Measurements from ENCODE around the gene ZFHX3.
A peak's percentile ranks its signal among the peaks of the same experiment; 100 is the strongest.

ZFHX3 gene

DNA sequence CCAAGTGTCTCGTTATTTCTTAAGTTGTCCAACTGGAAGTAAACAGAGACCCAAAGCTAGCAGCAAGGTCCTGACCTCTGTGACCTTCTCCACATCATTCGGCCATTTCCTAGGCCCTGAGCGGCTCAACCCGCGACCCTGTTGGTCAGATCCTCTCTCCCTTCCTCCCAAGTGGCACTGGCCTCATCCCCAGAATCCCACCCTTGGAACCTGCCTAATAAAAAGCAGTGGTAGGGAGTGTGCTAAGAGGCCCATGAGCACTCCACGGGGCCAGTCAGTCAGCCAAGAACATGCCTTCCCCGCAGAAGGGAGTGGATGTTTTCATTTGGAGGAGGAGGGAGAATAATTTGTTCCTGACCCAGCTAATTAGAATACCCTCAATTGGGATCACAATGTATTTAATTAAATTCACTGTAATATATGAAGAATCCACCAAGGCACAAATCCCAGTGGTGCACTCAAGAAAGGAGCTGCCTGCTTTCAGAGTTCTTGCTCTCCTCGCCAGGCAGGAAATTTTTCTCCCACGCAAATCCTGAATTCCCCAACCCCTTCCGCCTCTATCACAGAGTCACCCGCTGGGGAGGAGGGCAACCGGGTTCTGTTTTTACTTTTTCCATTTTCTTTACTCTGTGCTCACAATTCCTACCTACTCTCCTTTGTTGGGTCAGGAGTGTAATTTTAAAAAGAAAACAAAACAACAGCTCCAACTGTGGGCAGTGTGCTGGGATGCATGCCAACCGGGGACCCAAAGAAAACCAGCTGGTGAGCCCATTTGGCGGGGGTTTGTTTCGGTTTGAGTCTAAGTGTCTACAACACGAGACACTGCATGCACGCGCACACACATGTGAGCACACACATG lies 153.4 kb downstream of the ZFHX3 start:
- DNase-seq, result no peak

DNA sequence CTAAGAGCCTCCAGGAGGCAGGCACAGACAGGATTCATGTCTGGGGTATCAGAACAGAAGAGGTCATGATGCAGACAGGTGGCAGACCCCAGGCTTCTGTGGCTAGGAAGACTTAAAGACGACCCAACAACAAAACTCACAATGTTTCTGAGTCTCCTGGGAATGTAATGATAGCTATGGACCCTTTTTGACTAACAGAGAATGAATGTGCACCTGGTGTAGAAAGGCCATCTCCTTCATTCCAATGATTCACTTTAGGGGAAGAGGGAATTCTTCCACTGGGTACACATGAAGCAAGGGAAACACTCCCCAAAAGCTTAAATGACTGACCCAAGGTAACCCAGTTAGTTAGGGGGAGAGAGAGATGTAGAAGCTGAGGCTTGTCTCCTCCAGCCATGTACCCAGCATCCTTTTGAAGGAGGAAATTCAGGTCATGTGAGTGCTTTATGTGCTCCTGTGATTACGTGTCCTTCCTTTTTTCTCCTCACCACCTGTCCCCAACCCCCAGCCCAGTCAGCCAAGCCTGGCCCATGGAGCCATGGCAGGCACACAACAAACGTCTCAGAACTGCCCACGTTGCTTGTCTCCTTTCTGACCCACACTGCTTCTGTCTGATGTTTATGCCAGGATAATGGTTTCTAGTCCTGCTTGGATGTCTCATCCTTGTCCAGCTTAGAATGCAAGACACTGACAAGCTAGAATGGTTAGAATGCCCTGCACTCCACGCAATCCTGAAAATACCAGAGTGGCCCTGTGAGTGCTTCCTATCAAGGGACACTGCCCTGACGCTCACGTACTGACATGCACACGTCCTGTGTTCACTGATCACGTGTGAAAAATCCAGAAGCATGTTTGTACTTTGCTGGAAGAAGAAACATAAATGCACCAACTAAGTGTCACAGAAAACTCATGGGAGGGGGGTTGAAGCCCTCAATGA lies 156.4 kb downstream of the ZFHX3 start:
- DNase-seq, result no peak

DNA sequence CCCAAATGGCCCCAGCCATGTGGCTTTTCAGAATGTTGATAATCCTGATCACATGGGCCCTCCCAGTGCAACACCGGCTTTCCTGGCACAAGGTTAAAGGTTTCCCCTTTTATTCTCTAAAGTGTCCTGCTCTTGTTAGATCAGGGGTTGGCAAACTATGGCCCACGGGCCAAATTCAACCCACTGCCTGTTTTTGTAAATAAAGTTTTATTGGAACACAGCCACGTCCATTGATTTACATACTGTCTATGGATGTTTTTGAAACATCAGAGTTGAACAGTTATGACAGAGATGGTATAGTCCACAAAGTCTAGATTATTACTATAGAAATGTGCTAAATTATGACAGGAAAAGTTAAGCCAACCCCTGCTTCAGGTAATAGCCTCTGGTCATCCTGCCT lies 157.3 kb downstream of the ZFHX3 start:
- DNase-seq, result no peak

DNA sequence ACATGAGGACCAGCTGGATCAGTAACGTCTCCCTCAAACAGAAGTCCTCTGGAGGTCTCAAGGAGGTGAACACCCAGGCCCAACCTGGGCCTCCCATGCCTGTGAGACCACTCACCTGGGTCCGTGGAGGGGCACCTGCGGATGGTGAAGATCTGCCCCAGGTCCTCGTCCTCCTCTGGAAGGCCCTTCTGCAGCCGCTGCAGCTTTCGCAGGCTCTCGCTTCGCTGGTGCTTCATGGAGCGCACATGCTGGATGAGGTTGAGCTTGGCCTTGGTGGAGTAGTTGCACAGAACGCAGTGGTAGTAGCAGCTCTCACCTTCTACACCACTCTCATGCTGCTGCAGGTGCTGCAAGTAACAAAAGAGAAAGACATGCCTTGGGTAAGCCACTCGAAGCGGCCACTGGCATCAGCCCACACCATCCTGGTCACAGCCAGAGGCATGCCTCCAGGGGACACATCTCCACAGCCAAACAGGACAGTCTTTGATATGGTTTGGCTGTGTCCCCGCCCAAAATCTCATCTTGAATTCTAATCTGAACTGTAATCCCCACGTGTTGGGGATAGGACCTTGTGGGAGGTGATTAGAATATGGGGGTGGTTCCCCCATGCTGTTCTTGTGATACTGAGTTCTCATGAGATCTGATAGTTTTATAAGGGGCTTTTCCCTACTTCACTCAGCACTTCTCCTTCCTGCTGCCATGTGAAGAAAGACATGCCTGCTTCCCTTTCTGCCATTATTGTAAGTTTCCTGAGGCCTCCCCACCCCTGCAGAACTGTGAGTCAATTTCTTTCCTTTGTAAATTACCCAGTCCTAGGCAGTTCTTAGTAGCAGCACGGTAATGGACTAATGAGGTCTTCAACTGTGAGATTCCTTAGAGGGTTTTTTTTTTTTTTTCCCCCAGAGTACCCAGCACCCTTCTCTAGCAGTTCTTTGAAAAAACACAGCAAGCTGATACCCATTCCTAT lies 158.0 kb downstream of the ZFHX3 start:
- no peak for DNase-seq

DNA sequence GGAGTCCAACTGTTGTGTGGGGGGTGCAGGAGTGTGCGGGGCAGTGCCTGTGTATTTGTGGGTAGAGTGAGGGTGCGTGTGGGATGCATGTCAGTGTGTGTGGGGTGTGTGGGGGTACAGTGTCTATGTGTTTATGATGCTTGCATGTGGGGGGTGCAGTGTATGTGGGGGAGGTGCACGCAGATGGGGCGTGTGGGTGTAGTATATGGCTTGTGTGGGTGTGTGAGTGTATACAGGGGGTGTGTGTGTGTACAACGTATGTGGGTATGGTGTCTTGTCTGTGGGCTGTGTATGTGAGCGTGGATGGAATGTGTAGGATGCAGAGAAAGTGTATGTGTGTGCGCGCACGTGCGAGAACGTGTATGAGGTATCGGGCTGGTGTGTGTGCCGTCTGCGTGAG lies 160.4 kb downstream of the ZFHX3 start:
- DNase-seq, result no peak

DNA sequence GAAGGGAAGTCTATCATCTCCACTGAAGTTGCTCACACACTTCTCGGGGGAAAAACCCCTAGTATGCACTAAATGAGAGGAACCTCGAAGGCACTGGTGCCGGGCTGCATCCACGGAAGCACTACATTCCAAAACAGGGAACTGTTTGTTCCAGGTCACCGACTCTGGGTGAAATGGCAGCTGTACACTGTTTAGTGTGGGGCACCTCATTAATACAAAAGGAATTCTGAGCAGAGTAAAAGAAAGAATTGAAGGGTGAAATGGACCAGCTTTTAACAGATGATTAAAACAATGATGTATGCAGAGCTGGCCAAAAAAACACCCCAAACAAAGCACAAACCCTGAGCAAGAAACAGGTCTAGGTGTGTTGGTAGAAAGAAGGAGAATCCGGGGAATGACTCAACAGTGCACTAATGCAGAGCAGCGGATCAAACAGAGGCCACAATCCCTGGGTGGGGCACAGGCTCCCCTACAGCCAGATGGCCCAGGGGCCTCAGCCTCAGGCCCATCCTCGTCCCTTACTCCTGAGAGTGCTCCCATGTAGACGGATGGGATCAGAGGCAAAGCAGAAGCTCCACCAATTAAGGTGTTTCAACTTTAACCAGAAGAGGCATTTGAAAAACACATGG lies 161.5 kb downstream of the ZFHX3 start:
- DNase-seq, result no peak

DNA sequence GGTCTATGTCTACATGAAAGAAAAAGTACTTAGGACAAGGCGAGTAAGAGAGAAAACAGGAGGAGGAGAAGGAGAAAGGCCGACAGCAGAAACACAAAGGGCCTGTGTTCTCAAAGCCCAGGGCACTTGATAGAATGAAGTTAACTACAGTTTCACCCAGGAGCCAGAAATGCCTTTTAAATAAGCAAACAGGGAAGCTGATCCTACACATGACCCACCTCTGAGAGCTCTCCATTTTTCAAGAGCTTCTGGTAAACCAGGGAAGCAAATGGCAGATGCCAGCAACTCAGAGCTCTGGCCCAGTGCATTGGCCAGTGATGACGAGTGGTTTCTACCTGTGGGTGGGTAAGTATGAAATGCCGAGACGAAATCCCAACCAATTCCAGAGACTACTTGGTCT lies 163.4 kb downstream of the ZFHX3 start:
- no peak for DNase-seq

DNA sequence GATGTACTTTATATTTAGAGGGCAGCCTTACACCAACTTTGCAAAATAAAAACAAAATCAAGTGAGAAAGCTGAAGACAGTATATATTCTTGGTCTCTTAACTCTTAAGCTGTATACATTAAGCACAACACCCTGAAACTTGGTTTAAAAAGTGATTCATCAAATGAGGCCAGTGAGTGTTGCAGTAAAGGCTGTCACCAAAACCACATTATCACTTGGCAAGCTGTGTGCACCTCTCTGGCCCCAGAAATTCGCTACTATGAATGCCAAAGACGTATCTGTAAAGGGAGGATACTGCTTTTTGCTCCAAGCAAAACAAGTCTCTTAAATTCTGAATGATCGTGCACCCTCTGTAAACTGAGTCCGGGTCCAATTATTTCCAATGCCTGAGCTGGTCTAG lies 163.9 kb downstream of the ZFHX3 start:
- no peak for DNase-seq

DNA sequence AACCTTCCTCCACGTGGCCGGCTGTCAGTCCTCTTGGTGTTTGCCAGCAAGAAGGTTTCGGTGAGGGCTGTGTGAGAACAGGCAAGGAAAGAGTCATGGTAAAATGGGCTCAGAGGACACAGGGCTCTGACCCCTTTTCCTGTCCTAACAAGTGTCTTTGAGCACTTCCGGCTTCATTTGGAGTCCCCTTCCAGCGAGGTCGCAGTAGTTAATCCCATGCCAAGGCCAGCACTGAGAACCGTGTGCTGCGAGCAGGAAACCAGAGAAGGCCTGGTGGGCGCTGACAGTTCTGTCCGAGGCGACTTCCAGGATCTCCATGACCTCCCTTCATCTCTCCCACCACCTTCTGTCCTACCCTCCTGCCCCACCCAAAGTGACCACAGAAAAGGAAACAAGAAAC lies 168.1 kb downstream of the ZFHX3 start:
- DNase-seq, result no peak

DNA sequence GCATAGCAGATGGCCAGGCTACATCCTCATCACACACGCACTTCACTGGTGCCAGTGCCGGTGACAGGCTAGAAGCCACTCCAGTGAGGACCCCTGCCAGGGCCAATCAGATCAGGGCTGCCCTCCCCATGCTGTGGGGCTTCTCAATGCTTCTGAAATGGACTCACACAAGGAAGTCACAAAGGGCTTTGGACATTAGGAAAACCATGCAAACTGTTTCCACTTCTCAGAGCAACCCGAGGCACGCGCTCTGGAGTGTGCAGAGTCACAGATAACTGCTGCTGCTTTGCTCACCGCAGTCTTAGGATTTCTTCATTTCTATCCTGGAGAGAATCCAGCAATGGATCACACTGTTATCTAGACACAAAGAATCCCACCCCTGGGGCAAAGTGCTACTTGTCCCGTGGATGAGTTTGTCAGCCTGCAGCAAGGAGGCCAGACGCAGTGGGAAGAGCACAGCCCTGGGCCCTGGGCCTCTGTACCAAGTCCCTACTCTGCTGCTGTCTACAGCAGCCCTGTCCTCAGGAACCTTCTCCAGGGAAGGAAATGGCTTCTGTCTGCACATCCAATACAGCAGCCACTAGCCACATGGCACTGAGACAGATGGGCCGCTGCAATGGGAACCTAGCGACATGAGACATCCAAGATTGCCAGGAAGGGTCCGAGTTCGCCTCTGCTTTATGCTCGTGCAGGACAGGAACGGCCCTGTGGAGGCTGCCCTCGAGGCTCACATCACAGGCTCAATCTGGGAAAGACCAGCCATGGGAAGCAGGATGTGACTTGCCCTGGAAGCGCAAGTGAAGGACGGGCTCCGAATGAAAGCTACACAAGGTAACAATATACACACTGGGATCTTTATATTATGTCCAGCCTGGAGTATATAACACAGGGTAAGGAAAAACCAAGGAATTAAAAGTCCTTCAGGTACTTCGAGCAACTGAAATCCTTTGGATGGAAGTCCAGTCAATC lies 169.3 kb downstream of the ZFHX3 start:
- DNase-seq, result no peak

DNA sequence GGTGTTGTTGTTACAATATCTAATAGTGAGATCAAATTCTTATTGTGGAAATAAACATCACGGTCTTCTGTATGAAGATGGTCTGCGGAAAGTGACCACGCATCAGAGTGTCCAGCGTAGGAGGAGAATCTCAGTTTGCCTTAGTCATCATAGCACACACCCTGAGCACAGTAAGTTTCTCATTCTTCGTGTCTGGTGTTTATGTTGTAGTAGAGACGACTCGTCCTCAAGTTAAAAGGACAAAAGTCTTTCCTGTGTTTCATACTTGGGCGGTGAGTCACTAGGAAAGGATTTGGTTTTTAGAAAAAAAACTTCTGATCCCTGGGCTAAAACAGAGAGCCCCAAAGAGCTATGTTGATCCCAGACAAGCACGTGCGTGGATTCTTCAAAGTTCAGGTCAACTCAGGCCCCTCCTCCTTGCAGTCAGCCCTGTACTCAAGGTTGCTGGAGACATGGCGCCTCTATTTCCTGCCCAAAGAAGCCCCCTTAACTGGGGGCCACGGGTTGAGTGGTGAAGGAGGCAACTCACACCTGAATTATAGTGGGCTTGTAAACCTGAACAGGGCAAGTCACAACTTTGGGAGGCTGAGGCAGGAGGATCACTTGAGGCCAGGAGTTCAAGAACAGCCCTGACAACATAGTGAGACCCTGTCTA lies 170.4 kb downstream of the ZFHX3 start:
- DNase-seq, result no peak

DNA sequence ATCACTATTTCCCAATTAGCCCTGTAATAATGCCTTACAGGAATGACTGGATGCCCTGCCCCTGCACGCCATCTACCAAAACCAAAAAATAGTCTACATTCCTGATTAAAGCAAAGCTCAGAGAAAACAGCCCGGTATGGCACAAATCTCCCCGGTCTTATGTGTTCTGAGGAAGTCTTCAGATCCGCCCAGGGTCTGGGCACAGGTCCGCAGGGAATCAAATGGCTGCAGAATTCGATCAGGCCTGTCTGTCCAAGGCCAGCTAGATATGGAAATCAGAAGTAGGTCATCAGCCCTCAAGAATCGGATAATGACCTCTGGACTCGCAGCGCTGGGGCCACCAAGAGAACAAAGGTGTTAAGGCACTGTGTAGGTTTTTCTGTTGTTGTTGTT lies 171.0 kb downstream of the ZFHX3 start:
- DNase-seq, result no peak

DNA sequence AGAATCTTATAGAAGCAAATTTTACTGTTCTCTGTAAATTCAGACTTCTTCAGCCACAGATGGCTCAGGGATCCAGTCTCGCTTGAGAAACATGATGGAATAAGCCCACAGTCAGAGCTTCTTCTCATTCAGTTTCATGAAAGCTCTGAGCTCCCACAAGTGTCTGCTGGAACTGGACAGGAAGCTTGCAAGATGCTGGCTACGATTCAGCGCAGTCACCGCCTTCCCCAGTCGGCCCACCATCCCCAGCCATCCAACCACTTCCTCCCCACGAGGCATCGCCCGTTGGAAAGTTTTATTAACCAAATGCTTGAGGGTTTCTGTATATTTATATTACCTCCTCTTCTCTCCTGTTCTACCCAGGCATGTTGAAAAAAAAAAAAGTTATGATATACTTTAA lies 171.7 kb downstream of the ZFHX3 start:
- DNase-seq, result no peak

DNA sequence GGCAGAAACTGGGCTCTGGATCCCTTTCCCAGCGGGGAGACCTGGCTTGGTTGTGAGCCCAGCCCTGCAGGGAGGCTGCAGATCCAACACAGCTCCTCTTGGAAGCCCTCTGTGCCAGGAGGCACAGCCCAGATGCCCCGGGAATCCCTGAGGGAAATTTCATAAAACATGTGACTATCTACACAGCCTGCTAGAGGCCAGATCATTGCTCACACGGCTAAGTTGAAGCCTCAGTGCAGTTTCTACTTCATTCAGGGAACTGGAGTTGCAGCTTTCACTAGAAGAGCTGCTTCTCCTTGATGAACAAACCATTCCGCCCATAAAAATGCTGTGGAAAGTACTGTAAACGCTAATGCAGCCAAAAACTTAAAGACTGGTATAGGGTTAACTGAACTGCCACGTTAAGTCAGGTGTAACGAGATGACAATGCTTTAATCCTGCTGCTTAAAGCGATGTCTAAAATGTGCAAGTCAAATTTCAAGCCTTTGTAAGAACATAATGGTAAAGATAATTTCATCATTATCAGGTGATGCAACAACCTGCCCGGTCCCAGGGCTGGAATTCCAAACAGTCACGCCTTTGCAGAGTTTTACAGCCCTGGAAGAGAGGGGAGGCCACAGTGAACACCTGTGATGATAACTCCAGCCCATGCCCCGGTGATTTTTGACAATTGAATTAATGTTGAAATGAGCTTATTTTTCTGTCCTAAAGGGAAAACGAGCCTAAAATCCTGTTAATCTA lies 172.5 kb downstream of the ZFHX3 start:
- peak; percentile 30 for DNase-seq

DNA sequence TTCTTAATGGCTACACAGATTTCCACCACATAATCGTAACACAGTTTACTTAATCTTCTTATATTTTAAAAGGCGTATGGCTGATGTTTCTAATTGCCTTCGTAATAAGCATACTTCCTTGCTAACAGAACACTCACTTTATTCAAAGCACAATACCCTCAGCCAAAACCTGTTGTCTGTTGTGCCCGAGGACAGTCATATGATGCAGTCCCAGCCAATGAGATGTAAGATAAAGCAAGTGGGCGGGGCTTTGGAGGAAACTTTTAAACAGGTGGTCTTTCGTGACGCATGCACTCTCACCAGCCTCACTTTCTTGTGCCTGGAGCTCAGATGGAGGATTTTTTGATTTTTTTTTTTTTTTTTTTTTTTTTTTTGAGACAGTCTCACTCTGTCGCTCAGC lies 174.1 kb downstream of the ZFHX3 start:
- no peak for DNase-seq

DNA sequence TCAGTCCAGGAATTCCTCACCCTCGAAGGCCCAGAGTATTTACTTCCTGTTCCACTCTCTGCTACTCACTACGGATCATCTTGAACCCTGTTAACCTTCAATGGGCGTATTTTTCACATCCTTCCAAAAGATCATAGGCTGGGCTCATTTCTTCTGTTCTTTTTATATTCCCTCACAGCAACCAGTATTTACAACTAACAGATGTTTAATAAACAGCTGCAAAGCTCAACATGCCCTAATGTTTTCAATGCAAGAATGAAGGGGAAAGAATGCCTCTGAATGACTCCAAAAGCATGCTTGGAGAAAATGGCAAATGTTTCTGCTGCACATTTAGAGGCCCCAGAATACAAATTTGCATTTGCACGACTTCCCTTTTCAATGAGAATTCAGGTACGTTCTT lies 174.9 kb downstream of the ZFHX3 start:
- no peak for DNase-seq

DNA sequence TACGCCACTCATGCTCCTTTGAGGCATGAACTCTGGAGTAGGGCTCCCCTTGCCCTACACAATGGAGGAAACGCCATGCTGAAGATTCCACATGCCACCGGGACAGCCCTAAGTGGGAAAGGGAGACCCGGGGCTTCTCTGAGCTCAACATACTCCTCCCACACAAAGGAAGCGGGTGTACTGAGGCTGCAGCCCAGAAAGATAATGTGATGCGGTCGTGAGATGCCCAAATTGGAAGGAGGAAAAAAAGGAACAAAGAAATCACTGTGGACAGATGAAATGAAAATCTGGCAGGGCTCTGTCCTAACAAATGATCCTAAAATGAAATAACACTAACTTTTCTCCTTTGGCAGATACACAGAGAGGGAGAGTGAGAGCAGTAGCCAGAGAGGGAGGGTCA lies 182.1 kb downstream of the ZFHX3 start:
- DNase-seq, result no peak

DNA sequence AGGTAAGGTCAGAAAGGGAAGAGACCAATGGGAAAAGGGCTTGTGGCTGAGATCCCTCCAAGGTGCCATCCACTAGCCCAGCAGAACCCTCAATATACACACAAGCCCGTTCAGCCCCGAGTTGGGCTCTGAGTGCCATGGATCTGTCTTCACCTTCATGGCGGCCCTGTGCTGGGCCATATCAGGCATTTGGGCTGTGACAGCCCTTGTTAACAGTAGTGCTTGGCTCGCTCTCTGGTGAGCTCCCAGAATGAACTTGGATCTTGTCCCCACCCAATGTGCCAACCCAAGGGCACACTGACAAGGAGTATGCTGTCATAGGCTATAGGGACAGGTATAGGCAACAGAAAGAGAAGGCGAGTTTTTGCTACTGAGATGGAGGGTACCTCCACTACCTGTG lies 182.7 kb downstream of the ZFHX3 start:
- DNase-seq, result no peak

DNA sequence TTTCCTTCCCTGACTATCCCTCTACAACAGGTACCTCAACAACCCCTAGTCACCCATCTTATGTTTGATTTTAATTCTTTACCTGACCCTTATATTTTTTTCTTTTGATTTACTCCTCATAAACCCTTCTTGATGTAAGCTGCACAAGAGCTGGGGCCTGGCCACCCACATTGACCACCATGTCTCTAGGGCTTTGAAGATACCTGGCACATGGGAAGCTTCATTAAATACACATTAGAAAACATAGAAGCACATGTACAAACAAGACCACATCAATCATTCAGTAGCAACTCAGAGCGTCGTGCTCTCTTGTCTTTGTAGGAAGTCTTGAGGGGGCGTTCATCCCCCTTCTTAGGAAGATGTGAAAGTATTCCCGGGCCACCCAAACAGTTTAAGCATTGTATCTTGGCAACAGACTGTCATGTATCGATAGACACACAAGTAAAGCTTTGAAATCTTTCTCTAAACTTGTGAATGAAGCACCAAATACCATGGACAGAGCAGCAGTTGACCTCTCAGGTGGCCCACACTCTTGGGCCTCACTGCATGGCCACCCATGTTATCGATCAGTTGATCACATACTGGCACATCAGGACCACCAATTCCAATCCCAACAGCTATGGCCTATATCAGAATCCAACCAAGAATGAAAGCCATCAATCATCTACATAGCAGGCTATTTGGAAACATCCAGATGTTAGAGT lies 183.6 kb downstream of the ZFHX3 start:
- no peak for DNase-seq

All from NCI-H526 treated with DMSO at 0.1 percent for 48 hours (cell line).